OCI-LY7 (cell line): ENCODE data around the gene KIF17.

ENCODE experiments used
- CTCF ChIP-seq: fragments of 200-600 bp; sonication (generic); conservative IDR thresholded peaks from 2 replicates; pipeline ENCODE4 v1.5.1; 2014; ENCODE audit warnings: mild to moderate bottlenecking, antibody characterized with exemption, low read length, moderate library complexity, mixed read lengths
- EZH2phosphoT487 ChIP-seq: fragments of 200-600 bp; sonication (generic); IDR thresholded peaks from 2 replicates; pipeline ENCODE4 v1.6.1; 2018; ENCODE audit warnings: low read depth, borderline replicate concordance, mild to moderate bottlenecking, mixed run types, antibody characterized with exemption, low read length, moderate library complexity, mixed read lengths

GRCh38 chr1:20661207-20662109 is 56.3 kb downstream of the KIF17 start, which contains the start of gene DDOST:
- peak; percentile 62 for TF ChIP-seq CTCF
- no peak for TF ChIP-seq EZH2phosphoT487
